MM.1S (cell line): Measurements from ENCODE around the gene AMOTL1.

Experiments
- EZH2 ChIP-seq: fragments of 300-600 bp; sonication (generic); optimal IDR thresholded peaks from 2 replicates; pipeline ENCODE3; 2017; ENCODE audit warnings: low read depth, mild to moderate bottlenecking, antibody characterized with exemption, low read length, mixed read lengths
- EZH2phosphoT487 ChIP-seq: fragments of 300-600 bp; sonication (generic); IDR thresholded peaks from 2 replicates; pipeline ENCODE4 v1.6.1; 2018; ENCODE audit warnings: antibody characterized with exemption, low read length
- TF ChIP-seq, protein P1 (sequence below): fragments of 300-600 bp; sonication (generic); IDR thresholded peaks from 2 replicates; pipeline ENCODE4 v1.5.1; 2016; ENCODE audit warnings: antibody characterized with exemption, low read length, mixed read lengths

DNA sequence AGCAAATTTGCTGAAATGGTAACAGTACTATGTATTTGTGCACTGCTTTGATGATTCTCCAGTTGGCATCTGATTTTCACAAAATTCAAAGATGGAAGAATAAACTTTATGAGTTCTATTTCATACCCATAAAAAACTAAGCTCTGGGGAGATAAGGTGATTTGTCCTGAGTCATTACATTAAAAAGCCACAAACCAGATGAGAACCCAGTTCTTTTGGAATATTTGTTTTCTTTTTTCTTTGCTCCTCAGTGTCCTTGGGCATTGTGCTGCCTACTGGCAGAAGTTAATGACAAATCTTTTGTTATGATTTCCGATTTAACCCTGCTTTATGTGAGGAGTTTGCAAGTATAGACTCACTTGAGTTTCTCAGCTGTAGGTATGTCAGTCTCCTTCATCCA lies 45.4 kb upstream of the AMOTL1 start:
- TF ChIP-seq, protein P1, sequence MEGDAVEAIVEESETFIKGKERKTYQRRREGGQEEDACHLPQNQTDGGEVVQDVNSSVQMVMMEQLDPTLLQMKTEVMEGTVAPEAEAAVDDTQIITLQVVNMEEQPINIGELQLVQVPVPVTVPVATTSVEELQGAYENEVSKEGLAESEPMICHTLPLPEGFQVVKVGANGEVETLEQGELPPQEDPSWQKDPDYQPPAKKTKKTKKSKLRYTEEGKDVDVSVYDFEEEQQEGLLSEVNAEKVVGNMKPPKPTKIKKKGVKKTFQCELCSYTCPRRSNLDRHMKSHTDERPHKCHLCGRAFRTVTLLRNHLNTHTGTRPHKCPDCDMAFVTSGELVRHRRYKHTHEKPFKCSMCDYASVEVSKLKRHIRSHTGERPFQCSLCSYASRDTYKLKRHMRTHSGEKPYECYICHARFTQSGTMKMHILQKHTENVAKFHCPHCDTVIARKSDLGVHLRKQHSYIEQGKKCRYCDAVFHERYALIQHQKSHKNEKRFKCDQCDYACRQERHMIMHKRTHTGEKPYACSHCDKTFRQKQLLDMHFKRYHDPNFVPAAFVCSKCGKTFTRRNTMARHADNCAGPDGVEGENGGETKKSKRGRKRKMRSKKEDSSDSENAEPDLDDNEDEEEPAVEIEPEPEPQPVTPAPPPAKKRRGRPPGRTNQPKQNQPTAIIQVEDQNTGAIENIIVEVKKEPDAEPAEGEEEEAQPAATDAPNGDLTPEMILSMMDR, result no peak
- TF ChIP-seq EZH2phosphoT487 (no peak), EZH2 (no peak)
